GM12878 (cell line): ENCODE measurements around the gene DBN1. TPM values are rescaled to one million over a fixed set of nuclear protein-coding genes. Genes with fewer than 3 reads are reported as not detected.

ENCODE experiments used
- STAT1 ChIP-seq: fragments of 450-650 bp; conservative IDR thresholded peaks from 2 replicates; pipeline ENCODE4 v1.6.1; 2014; ENCODE audit warnings: antibody characterized with exemption, mild to moderate bottlenecking
- WRNIP1 ChIP-seq: IDR thresholded peaks from 2 replicates; pipeline ENCODE4 v1.6.1; 2011; ENCODE audit warnings: low read depth, low read length, improper control_type of control experiment, borderline replicate concordance
- polyA plus RNA-seq, 11 experiments: library from polyadenylated mRNA; depleted of rRNA in 4 of 11; unstranded in 6 of 11; stranded (reverse) in 5 of 11; fragments of >200 nt; fragmentation: Nextera tagmentation in 4 of 11; fragmentation: Illumina TruSeq in 1 of 11; extraction: Ambion mirVana in 4 of 11; extraction: Trizol in 1 of 11; gene quantifications; 1 replicate in 1 of 11; 2 replicates in 10 of 11; pipeline versions ENCODE4 v1.2.1 to v1.2.3, GENCODE V29; 2011 to 2016; ENCODE audit warnings: inconsistent platforms in 2 of 11, missing spikeins in 2 of 11, low read depth in 1 of 11
- total RNA-seq, 4 experiments: library from RNA; depleted of rRNA in 3 of 4; stranded (reverse); fragments of >200 nt in 3 of 4; fragmentation: Illumina TruSeq in 1 of 4; extraction: Trizol in 1 of 4; gene quantifications; 2 replicates each; pipeline versions ENCODE4 v1.2.1 to v1.2.3, GENCODE V29; 2013 to 2021
- TF ChIP-seq, protein P1 (sequence below): fragments of 450-650 bp; IDR thresholded peaks from 2 replicates; pipeline ENCODE4 v1.6.1; 2016; ENCODE audit warnings: mild to moderate bottlenecking
- TF ChIP-seq, protein P2 (sequence below): fragments of 450-650 bp; IDR thresholded peaks from 2 replicates; pipeline ENCODE4 v1.6.1; 2017; ENCODE audit warnings: borderline replicate concordance
- TF ChIP-seq, protein P3 (sequence below): fragments of 450-650 bp; IDR thresholded peaks from 2 replicates; pipeline ENCODE4 v1.6.1; 2017; ENCODE audit warnings: antibody characterized with exemption, mild to moderate bottlenecking, moderate library complexity

DBN1 gene
- total and polyA plus RNA-seq, 10 of the 15 experiments (the other 5 are each of a cell fraction or from before 2014, with no cell fraction given): 0.18 to 81.0 (median 27.9) TPM

- TF ChIP-seq, protein P1, sequence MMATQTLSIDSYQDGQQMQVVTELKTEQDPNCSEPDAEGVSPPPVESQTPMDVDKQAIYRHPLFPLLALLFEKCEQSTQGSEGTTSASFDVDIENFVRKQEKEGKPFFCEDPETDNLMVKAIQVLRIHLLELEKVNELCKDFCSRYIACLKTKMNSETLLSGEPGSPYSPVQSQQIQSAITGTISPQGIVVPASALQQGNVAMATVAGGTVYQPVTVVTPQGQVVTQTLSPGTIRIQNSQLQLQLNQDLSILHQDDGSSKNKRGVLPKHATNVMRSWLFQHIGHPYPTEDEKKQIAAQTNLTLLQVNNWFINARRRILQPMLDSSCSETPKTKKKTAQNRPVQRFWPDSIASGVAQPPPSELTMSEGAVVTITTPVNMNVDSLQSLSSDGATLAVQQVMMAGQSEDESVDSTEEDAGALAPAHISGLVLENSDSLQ: 0 out of 2 replicates have a peak, but pooled peaks have one; percentile 15
- TF ChIP-seq, protein P2, sequence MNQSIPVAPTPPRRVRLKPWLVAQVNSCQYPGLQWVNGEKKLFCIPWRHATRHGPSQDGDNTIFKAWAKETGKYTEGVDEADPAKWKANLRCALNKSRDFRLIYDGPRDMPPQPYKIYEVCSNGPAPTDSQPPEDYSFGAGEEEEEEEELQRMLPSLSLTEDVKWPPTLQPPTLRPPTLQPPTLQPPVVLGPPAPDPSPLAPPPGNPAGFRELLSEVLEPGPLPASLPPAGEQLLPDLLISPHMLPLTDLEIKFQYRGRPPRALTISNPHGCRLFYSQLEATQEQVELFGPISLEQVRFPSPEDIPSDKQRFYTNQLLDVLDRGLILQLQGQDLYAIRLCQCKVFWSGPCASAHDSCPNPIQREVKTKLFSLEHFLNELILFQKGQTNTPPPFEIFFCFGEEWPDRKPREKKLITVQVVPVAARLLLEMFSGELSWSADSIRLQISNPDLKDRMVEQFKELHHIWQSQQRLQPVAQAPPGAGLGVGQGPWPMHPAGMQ: no peak
- TF ChIP-seq WRNIP1 (no peak), STAT1 (no peak)
- TF ChIP-seq, protein P3, sequence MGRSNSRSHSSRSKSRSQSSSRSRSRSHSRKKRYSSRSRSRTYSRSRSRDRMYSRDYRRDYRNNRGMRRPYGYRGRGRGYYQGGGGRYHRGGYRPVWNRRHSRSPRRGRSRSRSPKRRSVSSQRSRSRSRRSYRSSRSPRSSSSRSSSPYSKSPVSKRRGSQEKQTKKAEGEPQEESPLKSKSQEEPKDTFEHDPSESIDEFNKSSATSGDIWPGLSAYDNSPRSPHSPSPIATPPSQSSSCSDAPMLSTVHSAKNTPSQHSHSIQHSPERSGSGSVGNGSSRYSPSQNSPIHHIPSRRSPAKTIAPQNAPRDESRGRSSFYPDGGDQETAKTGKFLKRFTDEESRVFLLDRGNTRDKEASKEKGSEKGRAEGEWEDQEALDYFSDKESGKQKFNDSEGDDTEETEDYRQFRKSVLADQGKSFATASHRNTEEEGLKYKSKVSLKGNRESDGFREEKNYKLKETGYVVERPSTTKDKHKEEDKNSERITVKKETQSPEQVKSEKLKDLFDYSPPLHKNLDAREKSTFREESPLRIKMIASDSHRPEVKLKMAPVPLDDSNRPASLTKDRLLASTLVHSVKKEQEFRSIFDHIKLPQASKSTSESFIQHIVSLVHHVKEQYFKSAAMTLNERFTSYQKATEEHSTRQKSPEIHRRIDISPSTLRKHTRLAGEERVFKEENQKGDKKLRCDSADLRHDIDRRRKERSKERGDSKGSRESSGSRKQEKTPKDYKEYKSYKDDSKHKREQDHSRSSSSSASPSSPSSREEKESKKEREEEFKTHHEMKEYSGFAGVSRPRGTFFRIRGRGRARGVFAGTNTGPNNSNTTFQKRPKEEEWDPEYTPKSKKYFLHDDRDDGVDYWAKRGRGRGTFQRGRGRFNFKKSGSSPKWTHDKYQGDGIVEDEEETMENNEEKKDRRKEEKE: no peak
Measured at GRCh38 chr5:177427919-177428573, 45.4 kb downstream of the DBN1 start (continued).
